ENCODE measurements around the gene ACTR3C.

DNA sequence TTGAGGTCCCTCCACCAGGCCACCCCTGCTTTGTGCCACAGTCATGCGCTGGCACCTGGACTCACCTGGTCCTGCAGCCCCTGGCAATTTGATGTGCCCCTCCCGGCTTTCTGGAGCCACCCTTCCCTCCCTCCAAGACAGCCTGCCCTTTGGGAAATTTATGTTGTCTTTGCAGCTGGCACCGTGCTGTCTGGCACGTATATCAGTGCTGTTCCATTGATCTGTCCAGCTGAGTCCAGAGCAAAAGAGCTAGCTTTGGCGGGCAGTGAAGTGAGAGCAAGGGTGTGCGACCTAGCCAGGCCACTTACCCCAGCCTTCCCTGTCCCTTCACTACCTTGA lies 12.4 kb upstream of the ACTR3C start:
- TF ChIP-seq, protein P1, sequence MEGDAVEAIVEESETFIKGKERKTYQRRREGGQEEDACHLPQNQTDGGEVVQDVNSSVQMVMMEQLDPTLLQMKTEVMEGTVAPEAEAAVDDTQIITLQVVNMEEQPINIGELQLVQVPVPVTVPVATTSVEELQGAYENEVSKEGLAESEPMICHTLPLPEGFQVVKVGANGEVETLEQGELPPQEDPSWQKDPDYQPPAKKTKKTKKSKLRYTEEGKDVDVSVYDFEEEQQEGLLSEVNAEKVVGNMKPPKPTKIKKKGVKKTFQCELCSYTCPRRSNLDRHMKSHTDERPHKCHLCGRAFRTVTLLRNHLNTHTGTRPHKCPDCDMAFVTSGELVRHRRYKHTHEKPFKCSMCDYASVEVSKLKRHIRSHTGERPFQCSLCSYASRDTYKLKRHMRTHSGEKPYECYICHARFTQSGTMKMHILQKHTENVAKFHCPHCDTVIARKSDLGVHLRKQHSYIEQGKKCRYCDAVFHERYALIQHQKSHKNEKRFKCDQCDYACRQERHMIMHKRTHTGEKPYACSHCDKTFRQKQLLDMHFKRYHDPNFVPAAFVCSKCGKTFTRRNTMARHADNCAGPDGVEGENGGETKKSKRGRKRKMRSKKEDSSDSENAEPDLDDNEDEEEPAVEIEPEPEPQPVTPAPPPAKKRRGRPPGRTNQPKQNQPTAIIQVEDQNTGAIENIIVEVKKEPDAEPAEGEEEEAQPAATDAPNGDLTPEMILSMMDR (IDR thresholded peaks at IDR 0.05; ENCODE audit: low read depth, low read length) = no peak
- TF ChIP-seq EZH2phosphoT487 (IDR thresholded peaks at IDR 0.05; ENCODE audit: low read depth) = no peak
